HepG2 (cell line): ENCODE data around the gene CLIP2. TPM values are rescaled to one million over a fixed set of nuclear protein-coding genes. Genes with fewer than 3 reads are reported as not detected.

Source experiments
- ATAC-seq: fragments of 200-7000 bp; cut with Tn5 transposase; 3 replicates; pipeline ENCODE4 v1.9.1; 2020; ENCODE audit warnings: mild to moderate bottlenecking, moderate library complexity
- BruUV-seq: library from RNA; stranded (reverse); fragments of 400-500 nt; replicated peaks from 2 replicates; lab custom pipeline; 2021; lab: Mats Ljungman, UMichigan
- CTCF ChIA-PET: fragments of 300-600 bp; formaldehyde crosslinking; extraction: SDS; loops from one replicate; lab custom pipeline; 2021; ENCODE audit warnings: low total read pairs, inconsistent platforms, low intra/inter-chr PET ratio; lab: Yijun Ruan, JAX
- POLR2A ChIA-PET: fragments of 350-600 bp; sonication (Branson Sonifier 250); formaldehyde crosslinking; loops from one replicate; lab custom pipeline; 2020; ENCODE audit warnings: antibody characterized with exemption, inconsistent platforms; lab: Yijun Ruan, JAX
- DNase-seq: peaks from one replicate; pipeline ENCODE4 v3.0.0-alpha.2; 2015; ENCODE audit warnings: low spot score
- FAIRE-seq: peaks from 3 replicates; lab custom pipeline; 2011; peaks lifted over from hg19 to GRCh38; lab: Jason Lieb, UNC
- H2AFZ ChIP-seq: one replicate; pipeline ENCODE4 v1.6.1; 2011; ENCODE audit warnings: low read length, inconsistent platforms
- H3K27ac ChIP-seq: fragments of 300-600 bp; 3 replicates; pipeline ENCODE4 v1.8.0; 2011; ENCODE audit warnings: mixed run types, mild to moderate bottlenecking, mixed read lengths, low read length, inconsistent platforms; ENCODE audit not compliant: insufficient read depth; ENCODE audit errors: extremely low read length
- H3K27me3 ChIP-seq, 2 experiments: fragments of 200-600 bp in 1 of 2; 2 replicates in 1 of 2; 3 replicates in 1 of 2; pipeline versions ENCODE4 v1.6.0 to v1.8.0; 2011; ENCODE audit warnings: low read length in 2 of 2, mild to moderate bottlenecking in 2 of 2, moderate library complexity in 2 of 2, inconsistent platforms in 1 of 2; ENCODE audit not compliant: insufficient read depth in 2 of 2, control insufficient read depth in 1 of 2
- H3K36me3 ChIP-seq, 2 experiments: fragments of 200-600 bp in 1 of 2; replicated peaks in 1 of 2; 2 replicates in 1 of 2; 3 replicates in 1 of 2; pipeline versions ENCODE4 v1.5.1 to v1.8.0; 2011; ENCODE audit warnings: low read length in 2 of 2, inconsistent platforms in 1 of 2; ENCODE audit not compliant: insufficient read depth in 2 of 2, control insufficient read depth in 1 of 2
- H3K4me1 ChIP-seq: 2 replicates; pipeline ENCODE4 v1.5.1; 2012; ENCODE audit warnings: low read length, inconsistent platforms; ENCODE audit not compliant: insufficient read depth
- H3K4me2 ChIP-seq: 2 replicates; pipeline ENCODE4 v1.6.0; 2011; ENCODE audit warnings: low read depth, low read length, inconsistent platforms
- H3K4me3 ChIP-seq, 3 experiments: fragments of 200-600 bp in 1 of 3; sonication (generic), shearing (Covaris generic) in 1 of 3; replicated peaks in 1 of 3; 2 replicates each; pipeline ENCODE4 v1.5.1; 2011 to 2016; ENCODE audit warnings: low read length in 3 of 3, inconsistent platforms in 2 of 3, low read depth in 2 of 3, mild to moderate bottlenecking in 2 of 3, control low read depth in 1 of 3, mixed read lengths in 1 of 3; ENCODE audit not compliant: insufficient read depth in 1 of 3
- H3K79me2 ChIP-seq: one replicate; pipeline ENCODE4 v1.6.1; 2011; ENCODE audit warnings: low read length, inconsistent platforms; ENCODE audit not compliant: insufficient read depth
- H3K9ac ChIP-seq: 2 replicates; pipeline ENCODE4 v1.6.0; 2011; ENCODE audit warnings: mild to moderate bottlenecking, low read depth, low read length, inconsistent platforms; ENCODE audit not compliant: insufficient read depth
- H3K9me3 ChIP-seq: 2 replicates; pipeline ENCODE4 v1.5.1; 2012; ENCODE audit warnings: mild to moderate bottlenecking, low read length
- H4K20me1 ChIP-seq: 2 replicates; pipeline ENCODE4 v1.6.0; 2011; ENCODE audit warnings: inconsistent platforms, mild to moderate bottlenecking, low read length, moderate library complexity; ENCODE audit not compliant: insufficient read depth
- JARID2 ChIP-seq: sonication (generic); formaldehyde crosslinking; IDR thresholded peaks from 2 replicates; pipeline ENCODE4 v1.8.1; 2023; ENCODE audit warnings: missing genetic modification reagents, inconsistent platforms; ENCODE audit not compliant: insufficient replicate concordance
- KAT7 ChIP-seq: IDR thresholded peaks from 2 replicates; pipeline ENCODE4 v1.6.1; 2018; ENCODE audit warnings: borderline replicate concordance, missing compliant biosample characterization
- KDM5B ChIP-seq: sonication (generic); formaldehyde crosslinking; IDR thresholded peaks from 2 replicates; pipeline ENCODE4 v1.4.0; 2020; ENCODE audit warnings: missing genetic modification reagents, mild to moderate bottlenecking, borderline replicate concordance
- KLF13 ChIP-seq: sonication (generic); formaldehyde crosslinking; IDR thresholded peaks from 2 replicates; pipeline ENCODE4 v1.4.0; 2020; ENCODE audit warnings: mild to moderate bottlenecking, missing genetic modification reagents
- PCBP1 ChIP-seq: fragments of 200-400 bp; formaldehyde crosslinking; IDR thresholded peaks from 2 replicates; pipeline ENCODE4 v1.6.1; 2017; ENCODE audit warnings: mild to moderate bottlenecking, low read depth, low read length, borderline replicate concordance
- TARDBP ChIP-seq: sonication (generic); formaldehyde crosslinking; IDR thresholded peaks from 2 replicates; pipeline ENCODE4 v1.8.0; 2022; ENCODE audit warnings: mild to moderate bottlenecking, missing genetic modification reagents
- WGBS: methylation state at CpG from one replicate; pipeline ENCODE4 v1.1.6; 2017; ENCODE audit warnings: low lambda C conversion rate; 5-methylcytosine and 5-hydroxymethylcytosine counted together
- in situ Hi-C: cut with HindIII; loops from 2 replicates; pipeline ENCODE4 v1.10.0; 2017; ENCODE audit warnings: low pct_unique_long_range_greater_than_20kb; ENCODE audit not compliant: extremely low pct_ligation_motif_present
- intact Hi-C: fragments of 100-400 bp; cut with micrococcal nuclease; formaldehyde crosslinking; loops from one replicate; pipeline ENCODE4 v1.10.0; 2022; ENCODE audit not compliant: unreplicated experiment
- polyA plus RNA-seq, 8 experiments: library from polyadenylated mRNA; depleted of rRNA in 3 of 8; stranded (reverse) in 7 of 8; unstranded in 1 of 8; fragments of >200 nt; fragmentation: Illumina TruSeq in 4 of 8; extraction: Trizol in 4 of 8; gene quantifications; 2 replicates each; pipeline versions ENCODE4 v1.2.1 to v1.2.3, GENCODE V29; 2011 to 2016; ENCODE audit warnings: low read depth in 4 of 8, missing spikeins in 1 of 8, mixed read lengths in 1 of 8; ENCODE audit not compliant: insufficient read depth in 1 of 8
- total RNA-seq, 5 experiments: library from RNA; depleted of rRNA; stranded (reverse); fragments of >200 nt; fragmentation: Illumina TruSeq; extraction: Trizol; gene quantifications; 2 replicates each; pipeline ENCODE4 v1.2.3, GENCODE V29; 2016; ENCODE audit warnings: low read depth in 1 of 5
- TF ChIP-seq, protein P1 (sequence below): sonication (generic); formaldehyde crosslinking; IDR thresholded peaks from 2 replicates; pipeline ENCODE4 v1.4.0; 2020; ENCODE audit warnings: missing genetic modification reagents

The CLIP2 gene
- total and polyA plus RNA-seq, 2 of the 13 experiments (the other 11 are each of a cell fraction or from before 2014, with no cell fraction given) = 6.5 to 17.4 TPM

DNA sequence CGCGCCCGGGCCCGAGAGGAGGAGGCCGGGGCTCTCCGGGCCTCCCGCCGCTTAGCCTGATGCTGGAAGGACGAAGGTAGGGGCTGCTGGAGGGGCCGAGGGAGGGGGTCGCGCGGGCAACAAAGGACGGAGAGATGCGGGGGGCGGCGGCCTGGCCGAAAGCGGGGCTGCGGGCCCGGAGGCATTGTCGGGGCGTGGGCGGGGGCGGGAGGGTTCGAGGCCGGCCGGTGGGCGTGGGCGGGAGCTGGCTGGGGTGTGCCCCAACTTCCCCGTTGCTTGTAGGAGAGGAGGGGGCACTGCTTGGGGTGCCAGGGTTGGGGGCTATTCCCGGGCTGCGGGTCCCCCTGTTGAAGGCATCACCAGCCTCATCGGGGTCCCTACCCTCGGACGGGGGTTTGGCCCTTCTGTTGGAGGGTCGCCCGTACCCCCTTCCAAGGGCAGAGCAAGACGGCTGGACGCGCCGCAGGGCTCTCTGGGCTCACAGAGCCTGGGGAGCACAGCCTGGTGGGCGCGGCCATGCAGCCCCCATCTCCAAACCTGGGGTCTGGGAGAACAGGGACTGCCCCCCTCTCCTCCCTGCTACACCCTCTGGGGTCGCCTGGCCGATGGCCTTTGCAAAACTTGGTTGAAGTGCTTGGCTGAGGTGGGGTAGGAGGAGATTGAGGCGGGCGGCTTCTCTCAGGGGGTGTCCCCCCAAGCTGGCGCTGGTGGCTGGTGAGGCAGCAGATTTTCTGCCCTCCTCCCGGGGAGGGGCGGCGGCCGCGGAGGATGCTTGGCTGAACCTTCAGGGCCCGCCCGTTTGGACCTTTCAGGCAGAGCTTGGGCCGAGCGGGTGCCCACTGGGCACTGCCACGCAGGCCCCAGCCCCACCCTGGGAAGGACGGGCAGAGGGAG lies 699 bp downstream of the CLIP2 start:
- in situ Hi-C loops = no loop called here
- Histone ChIP-seq H3K9me3 (no peaks in the 10 kb centered on the region), H3K4me1 (peaks cover 73% of the 10 kb centered on the region), H2AFZ (no peak overlapping the region), H3K27ac (peak overlapping the region; percentile 31), H3K27me3 (no peaks in the 10 kb centered on the region), H3K9ac (peak overlapping the region; percentile 75), H3K36me3 (no peaks in the 10 kb centered on the region), H3K79me2 (peaks cover 38% of the 10 kb centered on the region), H3K4me2 (peak overlapping the region; percentile 81), H3K4me3 (peak overlapping the region; percentile 66 to 90 (median 83)), H4K20me1 (peaks cover 2% of the 10 kb centered on the region; the same call in 1 of the 2 replicates)
- 0% methylated on average over 8 of the region's 60 CpGs for WGBS
- DNase-seq (no peak), FAIRE-seq (no peak), ATAC-seq (no peak)
- BruUV-seq = no TSS peak
- intact Hi-C loops = loop anchor here (5.0 kb wide), 2 partner anchors 33 to 112 kb away; no protein-coding TSS in a partner anchor
- ChIA-PET CTCF (interaction anchor here (1.2 kb wide), 1 partner anchor 18 kb away, joined by 3 read pairs; no protein-coding TSS in a partner anchor), POLR2A (interaction anchor here (4.1 to 8.4 kb wide), 3 partner anchors 10 to 27 kb away, joined by 18 to 60 read pairs (median 43); no protein-coding TSS in a partner anchor)
- TF ChIP-seq KAT7 (CRISPR knock-in tag) (0 out of 2 replicates have a peak, but pooled peaks have one; percentile 5), PCBP1 (0 out of 2 replicates have a peak, but pooled peaks have one; percentile 75), TARDBP (CRISPR knock-in tag) (no peak), KDM5B (CRISPR knock-in tag) (peak; percentile 54; the same call in 1 of the 2 replicates), KLF13 (CRISPR knock-in tag) (0 out of 2 replicates have a peak, but pooled peaks have one; percentile 8), JARID2 (no peak)
- TF ChIP-seq, protein P1, sequence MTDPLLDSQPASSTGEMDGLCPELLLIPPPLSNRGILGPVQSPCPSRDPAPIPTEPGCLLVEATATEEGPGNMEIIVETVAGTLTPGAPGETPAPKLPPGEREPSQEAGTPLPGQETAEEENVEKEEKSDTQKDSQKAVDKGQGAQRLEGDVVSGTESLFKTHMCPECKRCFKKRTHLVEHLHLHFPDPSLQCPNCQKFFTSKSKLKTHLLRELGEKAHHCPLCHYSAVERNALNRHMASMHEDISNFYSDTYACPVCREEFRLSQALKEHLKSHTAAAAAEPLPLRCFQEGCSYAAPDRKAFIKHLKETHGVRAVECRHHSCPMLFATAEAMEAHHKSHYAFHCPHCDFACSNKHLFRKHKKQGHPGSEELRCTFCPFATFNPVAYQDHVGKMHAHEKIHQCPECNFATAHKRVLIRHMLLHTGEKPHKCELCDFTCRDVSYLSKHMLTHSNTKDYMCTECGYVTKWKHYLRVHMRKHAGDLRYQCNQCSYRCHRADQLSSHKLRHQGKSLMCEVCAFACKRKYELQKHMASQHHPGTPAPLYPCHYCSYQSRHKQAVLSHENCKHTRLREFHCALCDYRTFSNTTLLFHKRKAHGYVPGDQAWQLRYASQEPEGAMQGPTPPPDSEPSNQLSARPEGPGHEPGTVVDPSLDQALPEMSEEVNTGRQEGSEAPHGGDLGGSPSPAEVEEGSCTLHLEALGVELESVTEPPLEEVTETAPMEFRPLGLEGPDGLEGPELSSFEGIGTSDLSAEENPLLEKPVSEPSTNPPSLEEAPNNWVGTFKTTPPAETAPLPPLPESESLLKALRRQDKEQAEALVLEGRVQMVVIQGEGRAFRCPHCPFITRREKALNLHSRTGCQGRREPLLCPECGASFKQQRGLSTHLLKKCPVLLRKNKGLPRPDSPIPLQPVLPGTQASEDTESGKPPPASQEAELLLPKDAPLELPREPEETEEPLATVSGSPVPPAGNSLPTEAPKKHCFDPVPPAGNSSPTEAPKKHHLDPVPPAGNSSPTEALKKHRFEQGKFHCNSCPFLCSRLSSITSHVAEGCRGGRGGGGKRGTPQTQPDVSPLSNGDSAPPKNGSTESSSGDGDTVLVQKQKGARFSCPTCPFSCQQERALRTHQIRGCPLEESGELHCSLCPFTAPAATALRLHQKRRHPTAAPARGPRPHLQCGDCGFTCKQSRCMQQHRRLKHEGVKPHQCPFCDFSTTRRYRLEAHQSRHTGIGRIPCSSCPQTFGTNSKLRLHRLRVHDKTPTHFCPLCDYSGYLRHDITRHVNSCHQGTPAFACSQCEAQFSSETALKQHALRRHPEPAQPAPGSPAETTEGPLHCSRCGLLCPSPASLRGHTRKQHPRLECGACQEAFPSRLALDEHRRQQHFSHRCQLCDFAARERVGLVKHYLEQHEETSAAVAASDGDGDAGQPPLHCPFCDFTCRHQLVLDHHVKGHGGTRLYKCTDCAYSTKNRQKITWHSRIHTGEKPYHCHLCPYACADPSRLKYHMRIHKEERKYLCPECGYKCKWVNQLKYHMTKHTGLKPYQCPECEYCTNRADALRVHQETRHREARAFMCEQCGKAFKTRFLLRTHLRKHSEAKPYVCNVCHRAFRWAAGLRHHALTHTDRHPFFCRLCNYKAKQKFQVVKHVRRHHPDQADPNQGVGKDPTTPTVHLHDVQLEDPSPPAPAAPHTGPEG (CRISPR knock-in tag) = peak; percentile 92
